ENCODE measurements around the gene HIPK1. TPM values are rescaled to one million over a fixed set of nuclear protein-coding genes. Genes with fewer than 3 reads are reported as not detected.
A peak's percentile ranks its signal among the peaks of the same experiment; 100 is the strongest.

HIPK1 gene
- total and polyA plus RNA-seq, 10 of the 15 experiments (the other 5 are each of a cell fraction or from before 2014, with no cell fraction given), result 4.2 to 33.9 (median 11.4) TPM

- intact Hi-C loops (cut with micrococcal nuclease; ENCODE audit: unreplicated experiment), result loop anchor here (2.0 kb wide), 1 partner anchor 170 kb away; the partner anchor contains the start of gene PHTF1
- Histone ChIP-seq H3K9me3 (replicated peaks; ENCODE audit: control insufficient read depth, insufficient read depth, low read length) (no peaks in the 10 kb centered on the region), H3K4me2 (ENCODE audit: control insufficient read depth, insufficient read depth) (peak overlapping the region; percentile 80), H3K27me3 (replicated peaks in 1 of 2; ENCODE audit: control insufficient read depth in 2 of 2, insufficient read depth in 2 of 2, low read length in 1 of 2) (no peaks in the 10 kb centered on the region), H3K4me3 (peak overlapping the region; percentile 78), H3K27ac (ENCODE audit: control insufficient read depth, insufficient read depth) (peak overlapping the region; percentile 97), H3K36me3 (ENCODE audit: control insufficient read depth in 2 of 2, insufficient read depth in 2 of 2, low read length in 1 of 2) (no peaks in the 10 kb centered on the region), H3K9ac (ENCODE audit: control insufficient read depth, insufficient read depth, low read length) (peak overlapping the region; percentile 81), H3K4me1 (ENCODE audit: control insufficient read depth, insufficient read depth, low read length) (peaks cover 4% of the 10 kb centered on the region), H4K20me1 (ENCODE audit: control insufficient read depth, insufficient read depth) (no peaks in the 10 kb centered on the region), H3K79me2 (ENCODE audit: control insufficient read depth, insufficient read depth, low read length) (peaks cover 40% of the 10 kb centered on the region), H2AFZ (ENCODE audit: control insufficient read depth, low read depth, low read length) (peak overlapping the region; percentile 98)
- FAIRE-seq, result peak; percentile 59
- in situ Hi-C loops (cut with MboI), result loop anchor here (5.0 kb wide), 1 partner anchor 96 kb away; no protein-coding TSS in a partner anchor
- 2% methylated on average over 6 of the region's 6 CpGs for WGBS (ENCODE audit: insufficient coverage, insufficient replicate concordance, low lambda C conversion rate, missing lambda C conversion rate)
- ATAC-seq, result peak; percentile 54
- POLR2A ChIA-PET, result interaction anchor here (0.5 to 5.4 kb wide), 14 partner anchors 8 to 584 kb away, joined by 3 to 65 read pairs (median 6); partner anchors contain the start of genes AP4B1 and DCLRE1B
- SMC1A ChIA-PET (ENCODE audit: uncharacterized antibody, unreplicated experiment), result interaction anchor here (0.9 to 7.2 kb wide), 19 partner anchors 8 to 788 kb away, joined by 3 to 103 read pairs (median 5); partner anchors contain the start of genes AP4B1 and DCLRE1B
- peak; percentile 26 for DNase-seq (ENCODE audit: low read depth, low spot score)
- CTCF ChIA-PET, result interaction anchor here (1.1 to 6.1 kb wide), 16 partner anchors 10 to 355 kb away, joined by 3 to 44 read pairs (median 7); partner anchors contain the start of genes AP4B1 and DCLRE1B
- BruUV-seq (replicated peaks), result no TSS peak
- RAD21 ChIA-PET (ENCODE audit: unreplicated experiment), result interaction anchor here (1.0 to 4.9 kb wide), 16 partner anchors 12 to 169 kb away, joined by 3 to 46 read pairs (median 8); partner anchors contain the start of genes AP4B1, DCLRE1B, OLFML3 and PHTF1
- TF ChIP-seq YBX1 (IDR thresholded peaks at IDR 0.05) (no peak), PML (IDR thresholded peaks at IDR 0.05; ENCODE audit: low read length) (0 out of 2 replicates have a peak, but pooled peaks have one; percentile 15), RAD51 (IDR thresholded peaks at IDR 0.05) (no peak), CHD4 (IDR thresholded peaks at IDR 0.05) (no peak), IKZF1 (conservative IDR thresholded peaks at IDR 0.05) (peak; percentile 42), PAX8 (IDR thresholded peaks at IDR 0.05) (no peak), NFXL1 (IDR thresholded peaks at IDR 0.05; ENCODE audit: borderline replicate concordance) (0 out of 2 replicates have a peak, but pooled peaks have one; percentile 11), SMC3 (IDR thresholded peaks at IDR 0.05; ENCODE audit: borderline replicate concordance, low read length) (no peak), JUNB (IDR thresholded peaks at IDR 0.05) (no peak), POU2F2 (IDR thresholded peaks at IDR 0.05; ENCODE audit: borderline replicate concordance, low read depth, low read length) (peak; percentile 94), RUNX3 (IDR thresholded peaks at IDR 0.05; ENCODE audit: low read length) (peak; percentile 17; the same call in 1 of the 2 replicates), CHD1 (IDR thresholded peaks at IDR 0.05; ENCODE audit: low read depth, low read length) (no peak), IKZF2 (IDR thresholded peaks at IDR 0.05) (no peak; a peak in 1 of 4 replicates), MTA2 (IDR thresholded peaks at IDR 0.05; ENCODE audit: low read depth) (peak; percentile 5; the same call in 1 of the 2 replicates), TCF7 (IDR thresholded peaks at IDR 0.05; ENCODE audit: borderline replicate concordance) (no peak), TAF1 (IDR thresholded peaks at IDR 0.05; ENCODE audit: borderline replicate concordance, low read depth, low read length) (0 out of 2 replicates have a peak, but pooled peaks have one; percentile 24)
- TF ChIP-seq, protein P1, sequence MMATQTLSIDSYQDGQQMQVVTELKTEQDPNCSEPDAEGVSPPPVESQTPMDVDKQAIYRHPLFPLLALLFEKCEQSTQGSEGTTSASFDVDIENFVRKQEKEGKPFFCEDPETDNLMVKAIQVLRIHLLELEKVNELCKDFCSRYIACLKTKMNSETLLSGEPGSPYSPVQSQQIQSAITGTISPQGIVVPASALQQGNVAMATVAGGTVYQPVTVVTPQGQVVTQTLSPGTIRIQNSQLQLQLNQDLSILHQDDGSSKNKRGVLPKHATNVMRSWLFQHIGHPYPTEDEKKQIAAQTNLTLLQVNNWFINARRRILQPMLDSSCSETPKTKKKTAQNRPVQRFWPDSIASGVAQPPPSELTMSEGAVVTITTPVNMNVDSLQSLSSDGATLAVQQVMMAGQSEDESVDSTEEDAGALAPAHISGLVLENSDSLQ (IDR thresholded peaks at IDR 0.05), result peak; percentile 91
- TF ChIP-seq, protein P2, sequence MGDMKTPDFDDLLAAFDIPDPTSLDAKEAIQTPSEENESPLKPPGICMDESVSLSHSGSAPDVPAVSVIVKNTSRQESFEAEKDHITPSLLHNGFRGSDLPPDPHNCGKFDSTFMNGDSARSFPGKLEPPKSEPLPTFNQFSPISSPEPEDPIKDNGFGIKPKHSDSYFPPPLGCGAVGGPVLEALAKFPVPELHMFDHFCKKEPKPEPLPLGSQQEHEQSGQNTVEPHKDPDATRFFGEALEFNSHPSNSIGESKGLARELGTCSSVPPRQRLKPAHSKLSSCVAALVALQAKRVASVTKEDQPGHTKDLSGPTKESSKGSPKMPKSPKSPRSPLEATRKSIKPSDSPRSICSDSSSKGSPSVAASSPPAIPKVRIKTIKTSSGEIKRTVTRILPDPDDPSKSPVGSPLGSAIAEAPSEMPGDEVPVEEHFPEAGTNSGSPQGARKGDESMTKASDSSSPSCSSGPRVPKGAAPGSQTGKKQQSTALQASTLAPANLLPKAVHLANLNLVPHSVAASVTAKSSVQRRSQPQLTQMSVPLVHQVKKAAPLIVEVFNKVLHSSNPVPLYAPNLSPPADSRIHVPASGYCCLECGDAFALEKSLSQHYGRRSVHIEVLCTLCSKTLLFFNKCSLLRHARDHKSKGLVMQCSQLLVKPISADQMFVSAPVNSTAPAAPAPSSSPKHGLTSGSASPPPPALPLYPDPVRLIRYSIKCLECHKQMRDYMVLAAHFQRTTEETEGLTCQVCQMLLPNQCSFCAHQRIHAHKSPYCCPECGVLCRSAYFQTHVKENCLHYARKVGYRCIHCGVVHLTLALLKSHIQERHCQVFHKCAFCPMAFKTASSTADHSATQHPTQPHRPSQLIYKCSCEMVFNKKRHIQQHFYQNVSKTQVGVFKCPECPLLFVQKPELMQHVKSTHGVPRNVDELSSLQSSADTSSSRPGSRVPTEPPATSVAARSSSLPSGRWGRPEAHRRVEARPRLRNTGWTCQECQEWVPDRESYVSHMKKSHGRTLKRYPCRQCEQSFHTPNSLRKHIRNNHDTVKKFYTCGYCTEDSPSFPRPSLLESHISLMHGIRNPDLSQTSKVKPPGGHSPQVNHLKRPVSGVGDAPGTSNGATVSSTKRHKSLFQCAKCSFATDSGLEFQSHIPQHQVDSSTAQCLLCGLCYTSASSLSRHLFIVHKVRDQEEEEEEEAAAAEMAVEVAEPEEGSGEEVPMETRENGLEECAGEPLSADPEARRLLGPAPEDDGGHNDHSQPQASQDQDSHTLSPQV (IDR thresholded peaks at IDR 0.05), result no peak
- TF ChIP-seq, protein P3, sequence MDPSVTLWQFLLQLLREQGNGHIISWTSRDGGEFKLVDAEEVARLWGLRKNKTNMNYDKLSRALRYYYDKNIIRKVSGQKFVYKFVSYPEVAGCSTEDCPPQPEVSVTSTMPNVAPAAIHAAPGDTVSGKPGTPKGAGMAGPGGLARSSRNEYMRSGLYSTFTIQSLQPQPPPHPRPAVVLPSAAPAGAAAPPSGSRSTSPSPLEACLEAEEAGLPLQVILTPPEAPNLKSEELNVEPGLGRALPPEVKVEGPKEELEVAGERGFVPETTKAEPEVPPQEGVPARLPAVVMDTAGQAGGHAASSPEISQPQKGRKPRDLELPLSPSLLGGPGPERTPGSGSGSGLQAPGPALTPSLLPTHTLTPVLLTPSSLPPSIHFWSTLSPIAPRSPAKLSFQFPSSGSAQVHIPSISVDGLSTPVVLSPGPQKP (IDR thresholded peaks at IDR 0.05; ENCODE audit: low read depth, low read length), result no peak
Measured at GRCh38 chr1:113928187-113928930, 765 bp upstream of the HIPK1 start.

All from GM12878 (cell line).